H1 (cell line): ENCODE measurements around the gene NDUFA6. TPM values are rescaled to one million over a fixed set of nuclear protein-coding genes. Genes with fewer than 3 reads are reported as not detected.

Experiments used
- CTCF ChIA-PET: fragments of 300-600 bp; sonication (Branson Sonifier 250); formaldehyde crosslinking; loops from one replicate; lab custom pipeline; 2021; ENCODE audit not compliant: partially characterized antibody; lab: Charles Lee
- POLR2A ChIA-PET: fragments of 300-600 bp; sonication (Branson Sonifier 250); formaldehyde crosslinking; loops from one replicate; lab custom pipeline; 2021; ENCODE audit warnings: inconsistent platforms; ENCODE audit not compliant: partially characterized antibody; lab: Charles Lee
- DNase-seq, 2 experiments: peaks; one replicate each; pipeline versions ENCODE4 v3.0.0 to v3.0.0-alpha.2; 2010 to 2022; ENCODE audit warnings: low spot score in 2 of 2, low read depth in 1 of 2, mixed read lengths in 1 of 2
- FAIRE-seq: peaks from 2 replicates; lab custom pipeline; 2011; peaks lifted over from hg19 to GRCh38; lab: Jason Lieb, UNC
- H2AFZ ChIP-seq: 2 replicates; pipeline ENCODE4 v1.8.1; 2012; ENCODE audit warnings: low read length, inconsistent platforms
- H2AK5ac ChIP-seq: 2 replicates; pipeline ENCODE4 v1.6.1; 2013; ENCODE audit warnings: low read depth, low read length
- H2BK120ac ChIP-seq: replicated peaks from 2 replicates; pipeline ENCODE3; 2013; ENCODE audit warnings: low read depth, low read length, inconsistent platforms
- H2BK12ac ChIP-seq: 2 replicates; pipeline ENCODE4 v1.6.1; 2013; ENCODE audit warnings: low read depth, low read length
- H2BK15ac ChIP-seq: 2 replicates; pipeline ENCODE4 v1.6.1; 2013; ENCODE audit warnings: low read length
- H2BK20ac ChIP-seq: 2 replicates; pipeline ENCODE4 v1.6.1; 2013; ENCODE audit warnings: low read length
- H2BK5ac ChIP-seq: 2 replicates; pipeline ENCODE4 v1.6.1; 2013; ENCODE audit warnings: low read depth, low read length
- H3K14ac ChIP-seq: 2 replicates; pipeline ENCODE4 v1.6.1; 2013; ENCODE audit warnings: inconsistent platforms; ENCODE audit not compliant: insufficient read length
- H3K18ac ChIP-seq: 2 replicates; pipeline ENCODE4 v1.6.1; 2013; ENCODE audit warnings: low read length; ENCODE audit errors: extremely low read depth
- H3K23ac ChIP-seq: 2 replicates; pipeline ENCODE4 v1.6.1; 2013; ENCODE audit warnings: inconsistent platforms; ENCODE audit not compliant: insufficient read length
- H3K23me2 ChIP-seq: 2 replicates; pipeline ENCODE4 v1.6.1; 2013; ENCODE audit warnings: low read depth, low read length
- H3K27ac ChIP-seq: 2 replicates; pipeline ENCODE4 v1.6.1; 2011; ENCODE audit warnings: low read depth, low read length, inconsistent platforms
- H3K27me3 ChIP-seq, 4 experiments: replicated peaks in 1 of 4; 1 replicate in 1 of 4; 2 replicates in 3 of 4; pipeline versions ENCODE4 v1.6.1 to v1.8.1; 2011 to 2013; ENCODE audit warnings: low read length in 3 of 4, mild to moderate bottlenecking in 3 of 4, inconsistent platforms in 2 of 4, mixed read lengths in 2 of 4, moderate library complexity in 1 of 4; ENCODE audit not compliant: control insufficient read depth in 3 of 4, insufficient read depth in 3 of 4; ENCODE audit errors: extremely low read depth in 1 of 4
- H3K36me3 ChIP-seq, 4 experiments: 2 replicates each; pipeline versions ENCODE4 v1.6.1 to v1.8.1; 2011 to 2013; ENCODE audit warnings: mild to moderate bottlenecking in 4 of 4, low read length in 3 of 4, moderate library complexity in 2 of 4, control low read depth in 1 of 4, inconsistent platforms in 1 of 4; ENCODE audit not compliant: insufficient read depth in 4 of 4, control insufficient read depth in 2 of 4
- H3K4ac ChIP-seq: replicated peaks from 2 replicates; pipeline ENCODE3; 2013; ENCODE audit warnings: low read length, low read depth, mixed read lengths, inconsistent platforms; ENCODE audit not compliant: insufficient read length
- H3K4me1 ChIP-seq, 4 experiments: replicated peaks in 1 of 4; 1 replicate in 1 of 4; 2 replicates in 3 of 4; pipeline versions ENCODE4 v1.6.1 to v1.8.1; 2011 to 2013; ENCODE audit warnings: low read length in 3 of 4, inconsistent platforms in 2 of 4, mixed read lengths in 1 of 4; ENCODE audit not compliant: insufficient read depth in 4 of 4, control insufficient read depth in 3 of 4
- H3K4me2 ChIP-seq, 2 experiments: 2 replicates each; pipeline versions ENCODE4 v1.6.1 to v1.8.1; 2011 to 2013; ENCODE audit warnings: low read depth in 2 of 2, low read length in 2 of 2, control low read depth in 1 of 2, inconsistent platforms in 1 of 2, mild to moderate bottlenecking in 1 of 2; ENCODE audit not compliant: insufficient read depth in 1 of 2
- H3K4me3 ChIP-seq, 4 experiments: fragments of 200-600, 300-600 bp in 1 of 4; sonication (generic), shearing (Covaris generic), sonication (Bioruptor Twin) in 1 of 4; 2 replicates each; pipeline versions ENCODE4 v1.5.1 to v1.8.1; 2011 to 2016; ENCODE audit warnings: low read length in 4 of 4, low read depth in 3 of 4, control low read depth in 2 of 4, inconsistent platforms in 2 of 4, mild to moderate bottlenecking in 2 of 4, mixed read lengths in 1 of 4, moderate library complexity in 1 of 4; ENCODE audit not compliant: insufficient read depth in 2 of 4; ENCODE audit errors: extremely low read depth in 1 of 4
- H3K56ac ChIP-seq: replicated peaks from 2 replicates; pipeline ENCODE3; 2013; ENCODE audit warnings: low read depth, mild to moderate bottlenecking, mixed read lengths, low read length, inconsistent platforms; ENCODE audit not compliant: insufficient read length
- H3K79me1 ChIP-seq: 2 replicates; pipeline ENCODE4 v1.6.1; 2013; ENCODE audit warnings: low read depth, low read length, control low read depth
- H3K79me2 ChIP-seq, 2 experiments: 2 replicates each; pipeline versions ENCODE4 v1.6.1 to v1.8.1; 2012 to 2013; ENCODE audit warnings: low read length in 2 of 2, mild to moderate bottlenecking in 2 of 2, inconsistent platforms in 1 of 2; ENCODE audit not compliant: insufficient read depth in 2 of 2, control insufficient read depth in 1 of 2
- H3K9ac ChIP-seq, 4 experiments: replicated peaks in 1 of 4; 1 replicate in 1 of 4; 2 replicates in 3 of 4; pipeline versions ENCODE4 v1.6.1 to v1.8.1; 2011 to 2013; ENCODE audit warnings: low read depth in 3 of 4, low read length in 3 of 4, control low read depth in 2 of 4, mild to moderate bottlenecking in 2 of 4, moderate library complexity in 2 of 4, inconsistent platforms in 1 of 4; ENCODE audit errors: extremely low read depth in 1 of 4
- H3K9me3 ChIP-seq, 2 experiments: 2 replicates each; pipeline versions ENCODE4 v1.6.1 to v1.8.1; 2012 to 2013; ENCODE audit warnings: mild to moderate bottlenecking in 2 of 2, moderate library complexity in 2 of 2, control low read depth in 1 of 2, inconsistent platforms in 1 of 2, low read depth in 1 of 2, low read length in 1 of 2, mixed read lengths in 1 of 2; ENCODE audit not compliant: insufficient read depth in 2 of 2
- H4K20me1 ChIP-seq, 2 experiments: replicated peaks in 1 of 2; 2 replicates each; pipeline versions ENCODE3 to v1.8.1; 2011 to 2013; ENCODE audit warnings: inconsistent platforms in 2 of 2, low read length in 2 of 2, mild to moderate bottlenecking in 1 of 2; ENCODE audit not compliant: insufficient read depth in 2 of 2, control insufficient read depth in 1 of 2
- H4K5ac ChIP-seq: 2 replicates; pipeline ENCODE4 v1.6.1; 2013; ENCODE audit warnings: low read length, low read depth, mixed read lengths, inconsistent platforms; ENCODE audit not compliant: insufficient read length
- H4K8ac ChIP-seq: 2 replicates; pipeline ENCODE4 v1.8.0; 2013; ENCODE audit warnings: mild to moderate bottlenecking, moderate library complexity, low read length, inconsistent platforms; ENCODE audit not compliant: insufficient read depth; ENCODE audit errors: extremely low read depth
- H4K91ac ChIP-seq: replicated peaks from 2 replicates; pipeline ENCODE3; 2013; ENCODE audit warnings: low read length, mixed read lengths, inconsistent platforms; ENCODE audit not compliant: insufficient read length
- NRF1 ChIP-seq: IDR thresholded peaks from 2 replicates; pipeline ENCODE4 v1.6.1; 2011; ENCODE audit warnings: mild to moderate bottlenecking, low read depth, low read length, improper control_type of control experiment
- RAD21 ChIP-seq, 2 experiments: IDR thresholded peaks in 1 of 2; conservative IDR thresholded peaks in 1 of 2; 2 replicates each; pipeline ENCODE4 v1.6.1; 2011; ENCODE audit warnings: low read depth in 2 of 2, low read length in 2 of 2, improper control_type of control experiment in 1 of 2, inconsistent platforms in 1 of 2, mild to moderate bottlenecking in 1 of 2, moderate library complexity in 1 of 2
- WGBS, 2 experiments: shearing (Covaris generic) in 1 of 2; methylation state at CpG; one replicate each; pipeline versions ENCODE4 v1.1.6 to v1.1.7; 2013 to 2015; ENCODE audit warnings: low lambda C conversion rate in 2 of 2, mixed read lengths in 2 of 2, inconsistent platforms in 1 of 2, low coverage in 1 of 2, missing lambda C conversion rate in 1 of 2; ENCODE audit not compliant: insufficient replicate concordance in 2 of 2, insufficient coverage in 1 of 2, insufficient read length in 1 of 2; ENCODE audit errors: extremely low coverage in 1 of 2, missing lambda C conversion rate in 1 of 2; 5-methylcytosine and 5-hydroxymethylcytosine counted together
- polyA plus RNA-seq, 7 experiments: library from polyadenylated mRNA; depleted of rRNA in 3 of 7; stranded (reverse) in 5 of 7; unstranded in 2 of 7; fragments of >200 nt in 5 of 7; fragments of 200-250 nt in 2 of 7; gene quantifications; 1 replicate in 5 of 7; 2 replicates in 1 of 7; 4 replicates in 1 of 7; pipeline versions ENCODE4 v1.2.1 to v1.2.3, GENCODE V29; 2011 to 2013; ENCODE audit warnings: missing spikeins in 2 of 7, mixed read lengths in 2 of 7
- total RNA-seq: library from RNA; stranded (reverse); fragmentation: NEBNext Ultra II Directional; extraction: Animal tissue kit (Norgen Biotek cat#: 25700); gene quantifications from 2 replicates; pipeline ENCODE4 v1.2.1, GENCODE V29; 2021

NDUFA6 gene
- total and polyA plus RNA-seq, 2 of the 8 experiments (the other 6 are each of a cell fraction or from before 2014, with no cell fraction given): 76.2 to 105 TPM

DNA sequence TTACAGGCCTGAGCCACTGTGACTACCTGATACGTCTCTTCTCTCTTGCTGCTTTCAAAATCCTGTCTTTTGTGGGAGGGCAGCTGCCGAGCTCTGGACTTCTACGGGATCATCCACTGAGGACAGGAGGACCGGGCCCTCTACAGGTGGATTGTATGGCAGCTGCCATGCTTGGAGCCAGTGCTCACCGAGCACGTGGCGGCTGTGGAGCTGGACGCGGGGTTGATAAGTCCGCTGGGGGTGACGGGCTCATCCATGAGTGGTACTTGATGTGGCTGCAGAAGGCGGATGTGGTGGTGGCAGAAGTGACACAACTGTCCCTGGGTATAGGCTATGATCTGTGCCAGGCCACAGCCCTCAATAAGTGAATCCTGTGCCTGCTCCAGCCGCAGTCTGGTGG is 41.9 kb upstream of the NDUFA6 start:
- Histone ChIP-seq H2BK12ac (no peak overlapping the region), H3K4me1 (no peaks in the 10 kb centered on the region), H3K9me3 (no peaks in the 10 kb centered on the region; a peak in 1 of 4 replicates), H2BK5ac (no peak overlapping the region), H2BK20ac (no peak overlapping the region), H3K27me3 (no peaks in the 10 kb centered on the region), H3K79me2 (no peaks in the 10 kb centered on the region), H3K36me3 (no peaks in the 10 kb centered on the region), H3K27ac (no peak overlapping the region), H3K4ac (no peak overlapping the region), H4K20me1 (no peaks in the 10 kb centered on the region), H3K23ac (no peak overlapping the region), H2BK120ac (no peak overlapping the region), H3K9ac (no peak overlapping the region), H3K14ac (no peak overlapping the region), H3K56ac (no peak overlapping the region), H3K4me3 (no peak overlapping the region), H3K79me1 (no peaks in the 10 kb centered on the region), H2AFZ (no peak overlapping the region), H2BK15ac (no peak overlapping the region), H3K18ac (no peak overlapping the region), H4K91ac (no peak overlapping the region), H4K8ac (no peak overlapping the region), H3K4me2 (no peak overlapping the region), H3K23me2 (no peaks in the 10 kb centered on the region), H4K5ac (no peak overlapping the region), H2AK5ac (no peak overlapping the region)
- TF ChIP-seq RAD21 (IDR thresholded peaks at IDR 0.05 in 1 of 2, conservative IDR thresholded peaks at IDR 0.05 in 1 of 2; ENCODE audit: low read depth in 2 of 2, low read length in 2 of 2): peak in 1 of 2 experiments; percentile 3; a peak in 1 of 4 replicates
- no peak for TF ChIP-seq NRF1
- POLR2A ChIA-PET: no interaction called here
- DNase-seq: no peak
- 83% methylated on average over 10 of the region's 13 CpGs; no CpG with 5 or more reads in 1 of the 2 experiments for WGBS, 2 experiments
- no peak for FAIRE-seq
- CTCF ChIA-PET: no interaction called here
